Activated naive CD4-positive, alpha-beta T cell treated with anti-CD3 and anti-CD28 coated beads, Interleukin-2, amount 50 U/mL, for 72 hours (primary cell): ENCODE measurements around the gene MGST2. TPM values are rescaled to one million over a fixed set of nuclear protein-coding genes. Genes with fewer than 3 reads are reported as not detected.

Source experiments
- ATAC-seq, 2 donors: fragments of 150-1000 bp; cut with Tn5 transposase; 2 replicates each; pipeline ENCODE4 v1.10.0; 2021; ENCODE audit warnings: mild to moderate bottlenecking in 2 of 2, moderate library complexity in 2 of 2
- DNase-seq, 2 donors: peaks; one replicate each; pipeline ENCODE4 v3.0.0; 2021 to 2022; ENCODE audit warnings: low spot score in 2 of 2
- H3K27ac Mint-ChIP-seq, 2 donors: one replicate each; pipeline ENCODE4 v1.8.0; 2022; ENCODE audit warnings: mild to moderate bottlenecking in 2 of 2, mixed read lengths in 2 of 2
- H3K36me3 Mint-ChIP-seq, 2 donors: one replicate each; pipeline ENCODE4 v1.8.0; 2022; ENCODE audit warnings: mixed read lengths in 2 of 2
- H3K9me3 Mint-ChIP-seq, 2 donors: one replicate each; pipeline ENCODE4 v1.8.0; 2022; ENCODE audit warnings: mixed read lengths in 2 of 2
- total RNA-seq, 2 donors: library from RNA; stranded (reverse); gene quantifications; one replicate each; pipeline ENCODE4 v1.2.3, GENCODE V29; 2022

MGST2 gene
- total RNA-seq, 2 donors from 2014 or later = 18.0 to 40.4 TPM

DNA sequence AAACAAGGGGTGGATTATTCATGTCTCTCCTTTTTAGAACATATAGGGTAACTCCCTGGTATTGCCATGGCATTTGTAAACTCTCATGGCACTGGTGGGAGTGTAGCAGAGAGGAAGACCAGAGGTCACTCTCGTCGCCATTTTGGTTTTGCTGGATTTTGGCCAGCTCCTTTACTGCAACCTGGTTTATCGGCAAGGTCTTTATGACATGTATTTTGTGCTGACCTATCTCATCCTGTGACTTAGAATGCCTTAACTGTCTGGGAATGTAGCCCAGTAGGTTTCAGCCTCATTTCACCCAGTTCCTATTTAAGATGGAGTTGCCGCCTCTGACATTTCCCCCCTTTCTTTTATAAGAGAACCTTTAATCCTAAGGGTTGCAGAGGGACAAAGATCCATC lies 45.8 kb downstream of the MGST2 start:
- ATAC-seq = no peak
- Mint-ChIP-seq H3K9me3 (no peaks in the 10 kb centered on the region), H3K36me3 (peaks cover 0 to 5% of the 10 kb centered on the region in 2 donors), H3K27ac (no peak overlapping the region)
- no peak for DNase-seq

DNA sequence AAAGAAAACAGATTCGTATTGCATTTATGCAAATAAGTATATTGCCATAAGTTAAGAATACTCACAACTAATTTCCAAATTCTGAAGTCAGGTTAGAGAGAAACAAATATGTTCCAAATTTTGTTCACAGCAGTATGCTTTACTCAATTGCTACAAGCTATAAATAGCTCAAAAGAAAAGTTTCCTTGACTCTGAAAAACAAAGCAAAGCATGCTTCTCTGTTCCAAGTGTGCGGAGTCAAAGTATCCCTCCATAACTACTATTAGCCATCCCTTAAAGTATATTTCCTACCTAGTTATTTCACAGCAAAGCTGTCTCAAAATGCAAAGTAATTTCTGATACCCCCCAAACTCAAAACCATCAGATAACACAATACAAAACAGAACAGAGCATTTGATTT lies 47.3 kb downstream of the MGST2 start:
- DNase-seq (no peak), ATAC-seq (no peak)
- Mint-ChIP-seq H3K36me3 (peaks cover 0 to 5% of the 10 kb centered on the region in 2 donors), H3K27ac (no peak overlapping the region), H3K9me3 (no peaks in the 10 kb centered on the region)

DNA sequence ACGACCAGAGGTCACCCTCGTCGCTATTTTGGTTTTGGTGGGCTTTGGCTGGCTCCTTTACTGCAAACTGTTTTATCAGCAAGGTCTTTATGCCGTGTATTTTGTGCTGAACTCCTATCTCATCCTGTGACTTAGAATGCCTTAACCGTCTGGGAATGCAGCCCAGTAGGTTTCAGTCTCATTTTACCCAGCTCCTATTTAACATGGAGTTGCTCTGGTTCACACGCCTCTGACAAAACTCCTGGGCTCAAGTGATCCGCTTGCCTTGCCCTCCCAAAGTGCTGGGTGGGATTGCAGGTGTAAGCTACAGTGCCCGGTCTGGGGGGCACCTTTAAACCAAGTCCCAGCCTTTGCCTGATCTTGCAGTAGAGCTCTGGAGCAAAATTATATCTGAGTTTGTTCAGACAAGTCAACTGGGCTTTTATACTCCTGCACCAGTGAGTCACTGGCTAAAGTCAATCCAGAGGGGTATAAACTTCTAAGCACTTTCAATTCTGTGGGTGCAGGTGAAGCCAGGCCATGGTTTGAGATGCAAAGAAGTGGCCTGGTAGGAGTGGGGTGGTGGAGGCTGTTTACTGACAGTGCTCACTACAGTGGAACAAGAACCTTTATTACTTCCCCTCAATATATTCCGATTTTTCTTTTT lies 50.2 kb downstream of the MGST2 start:
- Mint-ChIP-seq H3K36me3 (peaks cover 0 to 4% of the 10 kb centered on the region in 2 donors), H3K9me3 (no peaks in the 10 kb centered on the region), H3K27ac (no peak overlapping the region)
- DNase-seq (no peak), ATAC-seq (no peak)

DNA sequence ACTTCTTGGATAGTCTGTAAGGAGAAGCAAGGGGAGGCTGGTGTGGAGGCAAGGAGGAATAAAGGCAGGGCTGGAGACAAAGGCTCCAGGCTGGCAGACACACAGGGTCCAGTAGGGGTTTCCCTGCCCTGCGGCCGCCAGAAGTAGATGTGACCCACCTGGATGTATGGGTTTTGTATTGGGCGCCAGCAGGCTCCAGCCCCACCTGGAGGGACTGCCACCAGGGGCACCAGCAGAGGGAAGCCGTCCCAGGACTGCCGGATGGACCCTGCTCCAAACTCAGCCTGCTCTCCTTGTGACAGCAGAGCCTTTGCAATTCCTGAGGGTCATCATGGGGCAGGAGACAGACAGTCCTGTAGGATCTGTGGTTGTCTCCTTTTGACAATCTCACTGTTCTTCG lies 52.7 kb downstream of the MGST2 start:
- Mint-ChIP-seq H3K36me3 (peaks cover 0 to 4% of the 10 kb centered on the region in 2 donors), H3K9me3 (no peaks in the 10 kb centered on the region), H3K27ac (no peak overlapping the region)
- ATAC-seq = no peak
- DNase-seq = no peak

DNA sequence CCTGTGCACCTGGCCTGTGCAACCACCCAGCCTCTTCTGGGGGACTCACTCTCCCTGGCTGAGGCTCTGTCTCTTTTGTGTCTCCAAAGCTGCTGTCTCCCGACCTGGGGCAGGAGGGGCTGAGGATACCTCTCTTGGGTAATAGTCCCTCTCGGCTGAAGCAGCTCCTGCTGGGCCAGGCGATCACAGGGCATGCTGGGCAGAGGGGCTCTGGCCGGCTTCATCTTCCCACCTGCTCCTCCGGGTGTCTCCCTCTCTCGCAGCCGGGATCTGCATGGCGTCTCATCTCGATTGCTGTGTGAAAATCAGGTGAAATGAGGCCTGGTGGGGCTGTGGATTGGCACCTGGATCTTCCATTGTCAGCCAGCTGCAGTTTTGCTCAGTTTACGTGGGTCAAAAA lies 53.2 kb downstream of the MGST2 start:
- no peak overlapping the region for H3K27ac Mint-ChIP-seq
- H3K9me3 Mint-ChIP-seq = no peaks in the 10 kb centered on the region
- H3K36me3 Mint-ChIP-seq = peaks cover 0 to 4% of the 10 kb centered on the region in 2 donors
- DNase-seq (no peak), ATAC-seq (no peak)

DNA sequence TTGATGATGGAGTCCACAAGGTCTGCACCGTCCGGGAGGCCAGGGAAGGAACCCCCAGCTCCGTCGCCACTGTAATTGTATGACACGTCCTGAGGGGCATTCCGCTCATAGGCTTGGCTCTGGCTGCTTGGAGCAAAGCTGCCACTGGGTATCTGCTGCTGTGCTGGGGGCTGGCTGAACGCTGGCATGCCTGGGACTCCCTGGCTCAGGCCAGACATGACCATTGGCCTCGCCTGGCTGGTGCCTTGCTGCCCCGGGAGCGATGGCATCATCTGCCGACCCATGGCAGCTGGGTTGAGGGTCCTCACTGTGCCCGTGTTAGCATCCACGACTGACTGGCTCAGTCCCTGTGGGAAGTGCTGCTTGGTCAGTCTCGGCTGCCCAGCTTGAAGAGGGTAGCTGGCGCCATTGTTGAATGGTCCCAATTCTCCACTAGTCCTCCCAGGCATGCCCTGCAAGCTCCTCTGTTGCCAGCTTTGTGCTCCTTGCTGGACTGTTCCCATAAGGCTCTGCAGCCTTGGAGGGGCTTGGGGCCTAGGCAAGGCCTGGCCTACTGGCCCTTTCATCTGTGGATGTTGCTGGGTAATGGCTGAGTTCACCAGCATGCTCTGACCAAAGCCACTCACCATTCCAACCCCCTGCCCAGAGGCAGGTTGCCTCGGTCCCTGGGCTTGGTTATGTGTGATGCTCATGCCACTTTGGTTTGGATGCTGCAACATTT lies 53.9 kb downstream of the MGST2 start:
- no peak for ATAC-seq

DNA sequence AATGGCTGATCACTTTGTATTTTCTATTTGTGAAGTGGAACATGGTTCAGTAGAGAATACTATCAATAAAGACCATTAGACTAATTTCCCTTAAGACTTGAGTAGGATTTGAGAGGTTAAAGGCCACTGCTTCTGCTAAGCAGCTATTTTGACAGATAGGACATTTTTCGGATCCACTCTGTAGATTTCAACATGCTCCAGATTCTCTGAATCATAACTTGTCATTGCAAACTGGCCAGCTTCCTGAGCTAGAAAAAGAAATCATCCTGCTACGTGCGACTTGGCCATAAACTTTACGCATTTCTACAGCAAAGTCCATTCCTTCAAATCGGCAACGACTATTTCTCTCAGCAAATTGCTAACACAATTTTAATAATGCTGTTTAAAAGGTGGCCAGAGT lies 55.2 kb downstream of the MGST2 start:
- no peak for DNase-seq
- Mint-ChIP-seq H3K27ac (no peak overlapping the region), H3K9me3 (no peaks in the 10 kb centered on the region), H3K36me3 (peaks cover 0 to 4% of the 10 kb centered on the region in 2 donors)
- no peak for ATAC-seq

More for the DNA sequence above, 53.9 kb downstream of the MGST2 start:
- Mint-ChIP-seq H3K36me3 (peaks cover 0 to 4% of the 10 kb centered on the region in 2 donors), H3K9me3 (no peaks in the 10 kb centered on the region), H3K27ac (no peak overlapping the region)
- DNase-seq = no peak

DNA sequence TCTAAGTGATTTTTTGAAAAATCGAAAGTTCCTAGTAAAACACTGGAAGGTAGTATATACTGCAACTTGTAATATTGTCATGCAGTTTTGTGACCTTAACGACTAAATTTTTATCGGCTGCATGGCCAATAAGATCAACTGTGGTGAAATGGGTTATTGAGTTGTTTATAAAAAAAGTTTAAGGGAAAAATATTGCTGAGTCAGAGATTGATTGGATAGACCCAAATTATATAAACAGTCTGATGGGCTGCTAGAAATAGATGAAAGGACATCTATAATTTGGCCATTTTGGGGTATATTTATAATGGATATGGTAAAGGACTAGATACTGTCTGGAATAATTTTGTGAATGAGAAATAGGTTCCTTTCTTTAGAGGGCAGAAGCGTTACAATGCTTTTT lies 56.2 kb downstream of the MGST2 start:
- Mint-ChIP-seq H3K36me3 (peaks cover 0 to 4% of the 10 kb centered on the region in 2 donors), H3K9me3 (no peaks in the 10 kb centered on the region), H3K27ac (no peak overlapping the region)
- ATAC-seq (no peak), DNase-seq (no peak)

DNA sequence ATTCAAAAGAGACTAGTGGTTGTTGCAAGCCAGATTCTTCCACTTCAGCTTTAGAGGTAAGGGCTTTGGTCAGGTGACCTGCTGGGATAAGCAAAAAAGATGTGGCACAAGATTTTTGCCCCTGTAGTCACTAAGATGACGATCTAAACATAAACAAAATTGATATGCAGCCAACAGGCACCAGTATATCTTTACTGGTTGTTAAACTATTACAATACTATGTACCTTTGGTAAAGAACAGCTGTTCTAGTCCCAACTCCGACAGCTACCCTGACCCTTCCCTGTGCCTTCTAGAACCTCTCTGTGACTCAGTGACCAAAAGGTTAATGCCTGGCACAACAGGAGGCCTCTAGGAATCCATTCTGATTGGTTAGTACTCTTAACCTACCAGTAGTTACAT lies 59.6 kb downstream of the MGST2 start:
- no peaks in the 10 kb centered on the region for H3K9me3 Mint-ChIP-seq
- ATAC-seq (no peak), DNase-seq (no peak)
- no peaks in the 10 kb centered on the region for H3K36me3 Mint-ChIP-seq
- no peak overlapping the region for H3K27ac Mint-ChIP-seq

DNA sequence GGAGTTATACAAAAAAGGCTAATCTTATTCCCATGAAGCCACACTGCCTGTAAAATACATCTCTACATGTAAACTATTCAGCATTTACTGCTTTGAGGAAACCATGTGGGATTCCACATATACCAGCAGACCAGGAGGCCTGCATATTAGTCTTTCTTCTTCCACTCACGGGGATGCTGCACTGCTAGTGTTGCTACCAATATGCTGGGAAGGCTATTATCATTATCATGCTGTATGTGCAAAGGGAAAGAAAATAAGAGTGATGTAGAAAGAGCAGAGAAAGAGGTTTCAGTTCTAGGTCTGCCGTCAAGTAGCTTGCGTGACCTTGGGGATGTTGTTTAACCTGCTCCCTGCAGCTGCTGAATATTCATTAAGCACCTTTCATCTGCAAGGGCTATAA lies 61.0 kb downstream of the MGST2 start:
- ATAC-seq (no peak), DNase-seq (no peak)
- H3K27ac Mint-ChIP-seq = no peak overlapping the region
- H3K9me3 Mint-ChIP-seq = no peaks in the 10 kb centered on the region
- no peaks in the 10 kb centered on the region for H3K36me3 Mint-ChIP-seq

DNA sequence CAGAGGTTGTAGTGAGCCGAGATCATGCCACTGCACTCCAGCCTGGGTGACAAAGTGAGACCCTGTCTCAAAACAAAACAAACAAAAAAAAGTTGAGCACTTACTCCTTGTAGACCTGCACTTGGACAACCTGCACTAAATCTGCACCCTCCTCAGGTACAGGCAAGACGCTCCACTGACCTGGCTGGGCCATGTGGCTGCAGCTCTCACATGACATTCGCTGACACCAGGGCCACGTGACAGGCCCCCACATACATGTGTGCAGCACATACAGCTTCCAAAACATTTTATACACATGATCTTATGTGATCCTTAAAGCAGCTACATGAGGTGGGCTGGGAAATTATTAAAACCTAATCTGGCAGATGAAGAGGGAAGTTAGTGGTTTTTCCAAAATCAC lies 62.5 kb downstream of the MGST2 start:
- H3K9me3 Mint-ChIP-seq = no peaks in the 10 kb centered on the region
- no peak overlapping the region for H3K27ac Mint-ChIP-seq
- H3K36me3 Mint-ChIP-seq = no peaks in the 10 kb centered on the region
- DNase-seq (no peak), ATAC-seq (no peak)

DNA sequence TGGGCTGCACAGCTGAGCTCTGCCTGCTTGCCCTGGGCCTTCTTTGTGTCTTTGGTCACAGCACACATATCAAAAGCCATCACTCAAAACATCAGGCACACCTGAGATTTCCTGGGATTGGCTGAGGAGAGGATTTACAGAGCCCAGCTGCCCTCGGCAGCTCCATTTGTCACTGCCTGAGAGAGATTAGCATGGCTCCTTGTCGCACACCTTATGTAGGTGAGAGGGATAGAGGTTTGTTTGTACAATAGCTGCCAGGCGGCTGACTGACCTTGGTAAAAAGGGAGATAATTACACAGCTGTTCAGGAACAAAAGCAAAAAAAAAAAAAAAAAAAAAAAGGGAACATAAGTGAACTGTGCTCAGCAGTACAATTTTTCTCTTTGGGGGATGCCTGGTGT lies 63.2 kb downstream of the MGST2 start:
- H3K36me3 Mint-ChIP-seq = no peaks in the 10 kb centered on the region
- ATAC-seq = no peak
- no peaks in the 10 kb centered on the region for H3K9me3 Mint-ChIP-seq
- no peak overlapping the region for H3K27ac Mint-ChIP-seq
- no peak for DNase-seq

DNA sequence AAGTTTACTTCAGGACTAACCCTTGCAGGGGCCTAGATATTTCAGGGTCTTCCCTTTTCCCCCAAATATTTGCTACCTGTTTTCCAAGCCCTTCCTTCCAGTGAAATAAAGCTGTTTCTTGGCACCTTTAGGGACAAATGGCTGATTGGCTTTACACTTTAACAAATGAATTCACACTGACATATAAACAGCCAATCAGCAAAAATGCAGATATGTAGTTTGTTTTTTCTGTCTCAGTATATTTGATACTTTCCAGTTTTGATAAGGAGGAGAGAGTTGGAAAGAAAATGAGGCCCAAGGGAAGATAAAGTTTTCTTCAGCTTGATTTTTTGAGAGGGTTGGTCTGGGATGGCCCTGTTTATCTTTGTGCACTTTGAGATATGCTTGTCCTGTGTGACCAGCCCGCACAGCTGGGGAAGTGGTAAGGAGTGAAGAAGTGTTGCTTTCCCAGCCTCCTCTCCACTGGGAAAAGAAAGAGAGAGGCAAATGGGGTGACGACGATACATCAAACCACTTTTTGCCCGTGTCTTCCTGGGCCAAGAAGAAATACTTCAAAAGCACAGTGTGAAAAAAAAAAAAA lies 67.5 kb downstream of the MGST2 start:
- no peak overlapping the region for H3K27ac Mint-ChIP-seq

DNA sequence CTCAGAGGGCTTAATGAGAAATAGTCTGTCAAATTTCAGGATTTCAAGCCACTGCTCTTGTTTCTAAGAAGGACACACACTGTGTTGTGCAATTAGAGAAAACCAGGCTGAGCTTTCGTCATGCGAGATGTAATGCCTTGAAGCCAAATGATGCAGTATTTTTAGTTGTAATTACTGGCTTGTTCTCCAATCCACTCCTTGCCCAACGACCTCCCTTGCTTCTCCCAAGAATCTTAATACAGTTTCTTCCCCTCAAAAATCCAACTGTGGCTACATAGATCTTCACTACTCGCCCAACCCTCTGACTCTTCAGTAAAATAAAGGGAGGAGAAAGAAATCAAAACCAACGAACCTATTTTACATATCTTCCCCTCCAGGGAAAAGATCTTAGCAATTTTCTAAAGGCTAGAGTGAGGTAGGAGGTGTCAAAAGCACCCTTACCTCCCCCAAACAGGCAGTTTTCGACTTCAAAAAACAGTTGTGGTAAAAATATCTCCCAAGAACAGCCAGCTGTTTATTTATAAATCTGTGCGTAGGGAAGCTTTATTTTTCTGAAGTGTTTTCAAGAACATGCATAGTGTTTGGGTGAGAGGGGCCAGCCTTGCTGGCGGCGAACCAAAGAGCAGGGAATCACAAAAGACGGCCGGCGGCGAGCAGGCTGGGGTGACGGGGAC lies 68.7 kb downstream of the MGST2 start:
- no peaks in the 10 kb centered on the region for H3K36me3 Mint-ChIP-seq
- DNase-seq (no peak), ATAC-seq (no peak)
- no peak overlapping the region for H3K27ac Mint-ChIP-seq
- no peaks in the 10 kb centered on the region for H3K9me3 Mint-ChIP-seq

More for the DNA sequence above, 67.5 kb downstream of the MGST2 start:
- no peak for ATAC-seq
- Mint-ChIP-seq H3K9me3 (no peaks in the 10 kb centered on the region), H3K36me3 (no peaks in the 10 kb centered on the region)
- no peak for DNase-seq

DNA sequence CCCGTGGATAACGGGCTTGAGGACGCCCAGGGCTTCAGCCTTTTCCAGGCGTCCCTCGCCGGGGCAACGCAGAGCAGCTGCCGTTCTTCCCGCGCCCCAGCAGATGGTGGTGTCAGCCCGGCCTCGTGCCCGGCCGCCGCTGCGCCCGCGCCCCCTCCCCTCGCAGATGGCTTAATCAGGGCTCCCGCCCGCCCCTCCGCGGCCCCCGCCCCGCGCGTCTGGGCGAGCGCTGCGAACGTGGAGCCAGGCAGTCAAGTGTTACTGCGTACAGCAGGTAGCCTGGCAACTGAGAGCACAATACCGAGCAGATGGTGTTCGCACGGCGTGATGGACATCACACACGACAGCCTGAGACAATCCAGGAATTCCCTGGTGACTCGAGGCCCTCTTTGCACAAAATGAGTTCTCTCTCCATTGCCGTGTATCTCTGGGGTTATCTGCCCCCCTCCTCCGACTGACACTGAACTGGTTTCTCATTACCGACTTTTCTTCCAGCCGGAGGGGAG lies 69.3 kb downstream of the MGST2 start:
- H3K27ac Mint-ChIP-seq = no peak overlapping the region
- ATAC-seq = peak; percentile 84 to 91
- H3K36me3 Mint-ChIP-seq = no peaks in the 10 kb centered on the region
- no peaks in the 10 kb centered on the region for H3K9me3 Mint-ChIP-seq
- DNase-seq = peak; percentile 70 to 75

DNA sequence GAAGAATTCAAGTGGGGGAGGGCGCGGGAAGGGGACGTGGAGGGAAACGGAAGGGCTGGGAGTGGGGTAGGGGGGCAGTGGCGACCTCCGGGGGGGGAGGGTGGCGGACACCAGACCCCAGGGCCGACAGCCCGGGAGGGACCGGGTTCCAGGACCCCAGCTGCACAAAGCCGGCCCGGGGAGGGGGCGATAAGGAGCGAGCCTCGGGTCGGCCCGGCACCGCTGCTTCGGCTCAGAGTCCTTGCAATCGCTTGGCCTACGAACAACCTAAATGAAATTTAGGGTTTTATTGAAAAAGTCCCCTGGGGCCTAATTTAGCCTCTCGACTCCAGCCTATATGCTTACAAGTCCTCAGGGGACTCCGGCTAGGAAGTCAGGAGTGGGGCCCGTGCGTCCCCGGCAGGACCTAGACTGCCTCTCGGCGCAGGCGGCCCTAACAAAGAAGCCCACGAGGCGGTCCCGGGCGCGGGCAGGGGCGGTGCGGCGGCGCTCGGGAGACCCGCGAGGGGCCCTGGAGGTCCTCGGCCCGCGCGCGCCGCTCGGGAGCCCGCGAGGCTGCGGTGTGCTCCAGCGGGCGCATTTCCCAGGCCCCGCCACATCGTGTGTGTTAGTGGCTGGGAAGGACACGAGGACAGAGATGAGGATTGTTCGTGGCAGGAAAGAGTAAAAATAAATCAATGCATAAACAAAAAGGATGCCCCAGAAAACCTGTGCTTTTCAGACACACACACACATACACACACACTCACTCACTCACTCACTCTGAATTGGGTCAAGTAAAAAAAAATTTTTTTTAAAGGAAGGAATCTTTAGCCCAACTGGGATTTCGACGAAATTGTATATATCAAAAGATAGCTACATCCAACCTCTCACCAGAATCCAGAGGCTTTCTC lies 70.0 kb downstream of the MGST2 start:
- no peak overlapping the region for H3K27ac Mint-ChIP-seq

More for the DNA sequence above, 70.0 kb downstream of the MGST2 start:
- H3K9me3 Mint-ChIP-seq = no peaks in the 10 kb centered on the region
- no peaks in the 10 kb centered on the region for H3K36me3 Mint-ChIP-seq
- peak in 1 of 2 donors; percentile 9 for DNase-seq
- peak; percentile 6 to 19 for ATAC-seq
